GM10248 (cell line): ENCODE measurements around the gene VIL1.

ENCODE experiments used
- CTCF ChIA-PET: fragments of 300-600 bp; sonication (Branson Sonifier 250); formaldehyde crosslinking; extraction: SDS; loops from one replicate; lab custom pipeline; 2021; ENCODE audit warnings: antibody characterized with exemption; lab: Yijun Ruan, JAX
- POLR2A ChIA-PET: fragments of 350-650 bp; sonication (Branson Sonifier 250); formaldehyde crosslinking; extraction: SDS; loops from one replicate; lab custom pipeline; 2020; ENCODE audit warnings: antibody characterized with exemption; lab: Yijun Ruan, JAX
- DNase-seq: peaks from one replicate; pipeline ENCODE4 v3.0.0; 2012; ENCODE audit errors: extremely low spot score
- TF ChIP-seq, protein P1 (sequence below): IDR thresholded peaks from 2 replicates; pipeline ENCODE4 v1.5.1; 2012; ENCODE audit warnings: mild to moderate bottlenecking, low read depth; ENCODE audit errors: extremely low read depth, missing control alignments, control extremely low read depth

Gene VIL1

DNA sequence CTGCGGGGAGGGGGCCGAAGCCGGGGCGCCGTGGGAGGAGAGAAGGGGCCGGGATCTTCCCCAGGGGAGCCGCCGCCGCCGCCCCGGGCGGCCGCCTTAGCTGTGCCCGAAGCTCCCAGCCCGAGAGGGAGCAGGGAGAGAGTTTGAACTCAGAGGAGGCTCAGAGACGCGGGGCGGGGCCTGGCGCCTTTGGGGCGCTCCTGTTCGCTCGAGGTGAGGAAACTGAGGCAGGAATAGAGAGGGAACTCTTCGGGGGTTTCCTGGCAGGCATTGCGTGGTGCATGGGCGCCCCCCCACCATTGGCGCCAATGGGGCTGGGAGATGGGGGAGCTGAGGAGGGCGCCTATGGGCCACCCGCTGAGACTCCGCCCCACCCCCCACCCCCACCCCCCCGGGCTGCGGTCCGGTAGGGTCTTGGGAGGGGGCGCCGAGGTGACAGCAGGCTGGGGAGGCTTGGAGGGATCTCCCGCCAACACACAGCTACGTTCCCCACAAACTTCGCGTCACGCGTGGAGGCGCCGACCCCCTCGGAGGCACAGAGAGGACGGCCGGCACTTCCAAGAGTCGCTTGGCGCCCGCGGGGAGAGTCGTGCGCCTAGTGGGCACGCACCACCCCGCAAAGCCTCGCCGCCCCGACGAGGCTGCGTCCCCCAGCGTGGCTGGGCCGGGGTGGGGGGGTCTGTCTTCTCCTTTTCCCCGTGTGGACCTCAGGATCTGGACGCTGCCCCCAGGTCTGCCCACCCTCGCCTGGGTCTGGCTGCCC is 18.6 kb upstream of the VIL1 start:
- no peak for DNase-seq
- ChIA-PET POLR2A (interaction anchor here (0.6 kb wide), 3 partner anchors 39 to 321 kb away, joined by 4 to 6 read pairs (median 5); no protein-coding TSS in a partner anchor), CTCF (no interaction called here)
- TF ChIP-seq, protein P1, sequence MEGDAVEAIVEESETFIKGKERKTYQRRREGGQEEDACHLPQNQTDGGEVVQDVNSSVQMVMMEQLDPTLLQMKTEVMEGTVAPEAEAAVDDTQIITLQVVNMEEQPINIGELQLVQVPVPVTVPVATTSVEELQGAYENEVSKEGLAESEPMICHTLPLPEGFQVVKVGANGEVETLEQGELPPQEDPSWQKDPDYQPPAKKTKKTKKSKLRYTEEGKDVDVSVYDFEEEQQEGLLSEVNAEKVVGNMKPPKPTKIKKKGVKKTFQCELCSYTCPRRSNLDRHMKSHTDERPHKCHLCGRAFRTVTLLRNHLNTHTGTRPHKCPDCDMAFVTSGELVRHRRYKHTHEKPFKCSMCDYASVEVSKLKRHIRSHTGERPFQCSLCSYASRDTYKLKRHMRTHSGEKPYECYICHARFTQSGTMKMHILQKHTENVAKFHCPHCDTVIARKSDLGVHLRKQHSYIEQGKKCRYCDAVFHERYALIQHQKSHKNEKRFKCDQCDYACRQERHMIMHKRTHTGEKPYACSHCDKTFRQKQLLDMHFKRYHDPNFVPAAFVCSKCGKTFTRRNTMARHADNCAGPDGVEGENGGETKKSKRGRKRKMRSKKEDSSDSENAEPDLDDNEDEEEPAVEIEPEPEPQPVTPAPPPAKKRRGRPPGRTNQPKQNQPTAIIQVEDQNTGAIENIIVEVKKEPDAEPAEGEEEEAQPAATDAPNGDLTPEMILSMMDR, result no peak

GRCh38 chr2:218400930-218401881 is 17.7 kb upstream of the VIL1 start:
- CTCF ChIA-PET, result interaction anchor here (0.7 to 1.1 kb wide), 5 partner anchors 9 to 130 kb away, joined by 3 to 4 read pairs (median 3); partner anchors contain the start of gene PNKD
- DNase-seq, result no peak
- TF ChIP-seq, protein P1, result no peak
- POLR2A ChIA-PET, result no interaction called here

- ChIA-PET CTCF (interaction anchor here (0.7 to 1.1 kb wide), 4 partner anchors 10 to 131 kb away, joined by 3 to 4 read pairs (median 4); partner anchors contain the start of gene PNKD), POLR2A (no interaction called here)
- no peak for DNase-seq
- TF ChIP-seq, protein P1, result no peak
Observed at GRCh38 chr2:218401890-218402289, 17.0 kb upstream of the VIL1 start.

- ChIA-PET POLR2A (no interaction called here), CTCF (no interaction called here)
- TF ChIP-seq, protein P1, result no peak
- DNase-seq, result no peak
Observed at GRCh38 chr2:218402491-218402901, 16.4 kb upstream of the VIL1 start.

GRCh38 chr2:218402911-218403411 is 16.0 kb upstream of the VIL1 start:
- no peak for DNase-seq
- ChIA-PET CTCF (no interaction called here), POLR2A (no interaction called here)
- TF ChIP-seq, protein P1, result no peak

DNA sequence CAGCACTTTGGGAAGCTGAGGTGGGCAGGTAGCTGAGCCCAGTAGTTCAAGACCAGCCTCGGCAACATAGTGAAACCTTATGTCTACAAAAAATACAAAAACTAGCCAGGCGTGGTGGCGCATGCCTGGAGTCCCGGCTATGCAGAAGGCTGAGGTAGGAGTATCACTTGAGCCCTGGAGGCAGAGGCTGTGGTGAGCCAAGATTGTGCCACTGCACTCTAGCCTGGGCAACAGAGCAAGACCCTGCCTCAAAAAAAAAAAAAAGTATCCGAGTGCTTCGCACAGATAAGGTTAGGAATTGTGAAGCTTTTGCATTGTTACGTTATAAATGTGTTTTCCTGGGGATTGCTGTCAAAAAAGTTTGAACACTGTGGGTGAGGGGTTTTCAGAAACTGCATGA is 15.1 kb upstream of the VIL1 start:
- DNase-seq, result no peak
- TF ChIP-seq, protein P1, result no peak
- CTCF ChIA-PET, result interaction anchor here (1.5 to 1.7 kb wide), 2 partner anchors 11 to 444 kb away, joined by 5 to 8 read pairs; no protein-coding TSS in a partner anchor
- POLR2A ChIA-PET, result no interaction called here
